HepG2 (cell line): ENCODE data around the gene SPATA25. TPM values are rescaled to one million over a fixed set of nuclear protein-coding genes. Genes with fewer than 3 reads are reported as not detected.

Source experiments
- ARNT ChIP-seq: fragments of 450-650 bp; IDR thresholded peaks from 2 replicates; pipeline ENCODE4 v1.6.1; 2017
- BORCS8-MEF2B ChIP-seq: sonication (generic); formaldehyde crosslinking; IDR thresholded peaks from 2 replicates; pipeline ENCODE4 v1.8.0; 2022; ENCODE audit warnings: mild to moderate bottlenecking, missing genetic modification reagents
- ELF1 ChIP-seq: sonication (generic); formaldehyde crosslinking; IDR thresholded peaks from 2 replicates; pipeline ENCODE4 v1.4.0; 2020; ENCODE audit warnings: missing genetic modification reagents
- ERF ChIP-seq: IDR thresholded peaks from 2 replicates; pipeline ENCODE4 v1.6.1; 2018; ENCODE audit warnings: missing biosample characterization, missing genetic modification reagents
- IKZF4 ChIP-seq: sonication (generic); formaldehyde crosslinking; IDR thresholded peaks from 2 replicates; pipeline ENCODE4 v1.5.1; 2020; ENCODE audit warnings: borderline replicate concordance, mild to moderate bottlenecking, low read depth, missing genetic modification reagents; ENCODE audit errors: not compliant biosample characterization
- KAT8 ChIP-seq: IDR thresholded peaks from 2 replicates; pipeline ENCODE4 v1.6.1; 2016; ENCODE audit warnings: missing genetic modification reagents, missing compliant biosample characterization
- MZF1 ChIP-seq: sonication (generic); formaldehyde crosslinking; IDR thresholded peaks from 2 replicates; pipeline ENCODE4 v1.8.1; 2023; ENCODE audit warnings: mild to moderate bottlenecking, missing genetic modification reagents, borderline replicate concordance
- POLR2G ChIP-seq: fragments of 200-400 bp; formaldehyde crosslinking; IDR thresholded peaks from 2 replicates; pipeline ENCODE4 v1.6.1; 2018; ENCODE audit warnings: mild to moderate bottlenecking, low read depth, low read length, moderate library complexity
- SMARCE1 ChIP-seq: fragments of 450-650 bp; IDR thresholded peaks from 2 replicates; pipeline ENCODE4 v1.6.1; 2017; ENCODE audit warnings: borderline replicate concordance
- TMF1 ChIP-seq: sonication (generic); formaldehyde crosslinking; IDR thresholded peaks from 2 replicates; pipeline ENCODE4 v1.8.1; 2022; ENCODE audit warnings: low read depth, missing genetic modification reagents
- WIZ ChIP-seq: sonication (generic); formaldehyde crosslinking; IDR thresholded peaks from 2 replicates; pipeline ENCODE4 v1.5.1; 2020; ENCODE audit warnings: mild to moderate bottlenecking, missing genetic modification reagents
- ZNF17 ChIP-seq: sonication (generic); formaldehyde crosslinking; IDR thresholded peaks from 2 replicates; pipeline ENCODE4 v1.5.0; 2020; ENCODE audit warnings: mild to moderate bottlenecking, missing genetic modification reagents
- ZNF256 ChIP-seq: sonication (generic); formaldehyde crosslinking; conservative IDR thresholded peaks from 2 replicates; pipeline ENCODE4 v1.4.0; 2020; ENCODE audit warnings: missing genetic modification reagents
- ZNF781 ChIP-seq: sonication (generic); formaldehyde crosslinking; IDR thresholded peaks from 2 replicates; pipeline ENCODE4 v1.5.1; 2020; ENCODE audit warnings: borderline replicate concordance, mild to moderate bottlenecking, missing genetic modification reagents; ENCODE audit errors: not compliant biosample characterization
- ZNF878 ChIP-seq: sonication (generic); formaldehyde crosslinking; IDR thresholded peaks from 2 replicates; pipeline ENCODE4 v1.8.1; 2023; ENCODE audit warnings: mild to moderate bottlenecking, missing genetic modification reagents, moderate library complexity
- polyA plus RNA-seq, 8 experiments: library from polyadenylated mRNA; depleted of rRNA in 3 of 8; stranded (reverse) in 7 of 8; unstranded in 1 of 8; fragments of >200 nt; fragmentation: Illumina TruSeq in 4 of 8; extraction: Trizol in 4 of 8; gene quantifications; 2 replicates each; pipeline versions ENCODE4 v1.2.1 to v1.2.3, GENCODE V29; 2011 to 2016; ENCODE audit warnings: low read depth in 4 of 8, missing spikeins in 1 of 8, mixed read lengths in 1 of 8; ENCODE audit not compliant: insufficient read depth in 1 of 8
- total RNA-seq, 5 experiments: library from RNA; depleted of rRNA; stranded (reverse); fragments of >200 nt; fragmentation: Illumina TruSeq; extraction: Trizol; gene quantifications; 2 replicates each; pipeline ENCODE4 v1.2.3, GENCODE V29; 2016; ENCODE audit warnings: low read depth in 1 of 5
- TF ChIP-seq, protein P1 (sequence below): sonication (generic); formaldehyde crosslinking; IDR thresholded peaks from 2 replicates; pipeline ENCODE4 v1.4.0; 2020; ENCODE audit warnings: missing genetic modification reagents
- TF ChIP-seq, protein P2 (sequence below): sonication (generic); formaldehyde crosslinking; IDR thresholded peaks from 2 replicates; pipeline ENCODE4 v1.5.1; 2020; ENCODE audit warnings: mild to moderate bottlenecking, missing genetic modification reagents, moderate library complexity
- TF ChIP-seq, protein P3 (sequence below): sonication (generic); formaldehyde crosslinking; IDR thresholded peaks from 2 replicates; pipeline ENCODE4 v1.8.0; 2022; ENCODE audit warnings: mild to moderate bottlenecking, missing genetic modification reagents, moderate library complexity
- TF ChIP-seq, protein P4 (sequence below): sonication (generic); formaldehyde crosslinking; conservative IDR thresholded peaks from 2 replicates; pipeline ENCODE4 v1.5.0; 2020; ENCODE audit warnings: missing genetic modification reagents

SPATA25 gene
- total and polyA plus RNA-seq, 2 of the 13 experiments (the other 11 are each of a cell fraction or from before 2014, with no cell fraction given): 4.8 to 7.6 TPM

DNA sequence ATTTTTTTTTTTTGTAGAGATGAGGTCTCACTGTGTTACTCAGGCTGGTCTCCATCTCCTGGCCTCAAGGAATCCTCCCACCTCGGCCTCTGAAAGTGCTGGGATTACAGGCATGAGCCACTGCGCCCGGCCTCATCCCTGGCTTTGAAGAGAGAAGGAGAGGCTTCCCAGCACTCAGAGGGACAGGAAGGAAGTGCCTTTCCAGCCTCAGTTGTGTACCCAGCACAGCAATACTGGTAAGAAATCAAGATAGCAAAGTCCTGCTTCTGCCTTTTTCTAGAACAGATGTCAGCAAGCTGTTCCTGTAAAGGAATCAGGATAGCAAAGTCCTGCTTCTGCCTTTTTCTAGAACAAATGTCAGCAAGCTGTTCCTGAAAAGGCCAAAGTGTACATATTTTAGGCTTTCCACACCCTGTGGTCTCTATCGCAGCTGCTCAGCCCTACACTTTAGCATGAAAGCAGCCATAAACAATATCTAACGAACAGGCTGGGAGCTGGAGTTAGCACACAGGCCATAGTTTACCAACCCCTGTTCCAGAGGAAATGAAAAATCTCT, 30.8 kb upstream of the SPATA25 start (continued):
- TF ChIP-seq MZF1 (CRISPR knock-in tag) (no peak), IKZF4 (CRISPR knock-in tag) (peak; percentile 30), ZNF781 (CRISPR knock-in tag) (peak; percentile 19), ZNF878 (CRISPR knock-in tag) (no peak), ELF1 (CRISPR knock-in tag) (peak; percentile 44; the same call in 1 of the 2 replicates), ZNF256 (CRISPR knock-in tag) (0 out of 2 replicates have a peak, but pooled peaks have one; percentile 43), ARNT (no peak), ERF (peak; percentile 17; the same call in 1 of the 2 replicates), ZNF17 (peak; percentile 88; the same call in 1 of the 2 replicates), WIZ (no peak), TMF1 (CRISPR knock-in tag) (no peak), SMARCE1 (no peak), KAT8 (0 out of 2 replicates have a peak, but pooled peaks have one; percentile 40), POLR2G (no peak), BORCS8-MEF2B (CRISPR knock-in tag) (no peak)
- TF ChIP-seq, protein P1, sequence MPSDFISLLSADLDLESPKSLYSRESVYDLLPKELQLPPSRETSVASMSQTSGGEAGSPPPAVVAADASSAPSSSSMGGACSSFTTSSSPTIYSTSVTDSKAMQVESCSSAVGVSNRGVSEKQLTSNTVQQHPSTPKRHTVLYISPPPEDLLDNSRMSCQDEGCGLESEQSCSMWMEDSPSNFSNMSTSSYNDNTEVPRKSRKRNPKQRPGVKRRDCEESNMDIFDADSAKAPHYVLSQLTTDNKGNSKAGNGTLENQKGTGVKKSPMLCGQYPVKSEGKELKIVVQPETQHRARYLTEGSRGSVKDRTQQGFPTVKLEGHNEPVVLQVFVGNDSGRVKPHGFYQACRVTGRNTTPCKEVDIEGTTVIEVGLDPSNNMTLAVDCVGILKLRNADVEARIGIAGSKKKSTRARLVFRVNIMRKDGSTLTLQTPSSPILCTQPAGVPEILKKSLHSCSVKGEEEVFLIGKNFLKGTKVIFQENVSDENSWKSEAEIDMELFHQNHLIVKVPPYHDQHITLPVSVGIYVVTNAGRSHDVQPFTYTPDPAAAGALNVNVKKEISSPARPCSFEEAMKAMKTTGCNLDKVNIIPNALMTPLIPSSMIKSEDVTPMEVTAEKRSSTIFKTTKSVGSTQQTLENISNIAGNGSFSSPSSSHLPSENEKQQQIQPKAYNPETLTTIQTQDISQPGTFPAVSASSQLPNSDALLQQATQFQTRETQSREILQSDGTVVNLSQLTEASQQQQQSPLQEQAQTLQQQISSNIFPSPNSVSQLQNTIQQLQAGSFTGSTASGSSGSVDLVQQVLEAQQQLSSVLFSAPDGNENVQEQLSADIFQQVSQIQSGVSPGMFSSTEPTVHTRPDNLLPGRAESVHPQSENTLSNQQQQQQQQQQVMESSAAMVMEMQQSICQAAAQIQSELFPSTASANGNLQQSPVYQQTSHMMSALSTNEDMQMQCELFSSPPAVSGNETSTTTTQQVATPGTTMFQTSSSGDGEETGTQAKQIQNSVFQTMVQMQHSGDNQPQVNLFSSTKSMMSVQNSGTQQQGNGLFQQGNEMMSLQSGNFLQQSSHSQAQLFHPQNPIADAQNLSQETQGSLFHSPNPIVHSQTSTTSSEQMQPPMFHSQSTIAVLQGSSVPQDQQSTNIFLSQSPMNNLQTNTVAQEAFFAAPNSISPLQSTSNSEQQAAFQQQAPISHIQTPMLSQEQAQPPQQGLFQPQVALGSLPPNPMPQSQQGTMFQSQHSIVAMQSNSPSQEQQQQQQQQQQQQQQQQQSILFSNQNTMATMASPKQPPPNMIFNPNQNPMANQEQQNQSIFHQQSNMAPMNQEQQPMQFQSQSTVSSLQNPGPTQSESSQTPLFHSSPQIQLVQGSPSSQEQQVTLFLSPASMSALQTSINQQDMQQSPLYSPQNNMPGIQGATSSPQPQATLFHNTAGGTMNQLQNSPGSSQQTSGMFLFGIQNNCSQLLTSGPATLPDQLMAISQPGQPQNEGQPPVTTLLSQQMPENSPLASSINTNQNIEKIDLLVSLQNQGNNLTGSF (CRISPR knock-in tag): 0 out of 2 replicates have a peak, but pooled peaks have one; percentile 55
- TF ChIP-seq, protein P2, sequence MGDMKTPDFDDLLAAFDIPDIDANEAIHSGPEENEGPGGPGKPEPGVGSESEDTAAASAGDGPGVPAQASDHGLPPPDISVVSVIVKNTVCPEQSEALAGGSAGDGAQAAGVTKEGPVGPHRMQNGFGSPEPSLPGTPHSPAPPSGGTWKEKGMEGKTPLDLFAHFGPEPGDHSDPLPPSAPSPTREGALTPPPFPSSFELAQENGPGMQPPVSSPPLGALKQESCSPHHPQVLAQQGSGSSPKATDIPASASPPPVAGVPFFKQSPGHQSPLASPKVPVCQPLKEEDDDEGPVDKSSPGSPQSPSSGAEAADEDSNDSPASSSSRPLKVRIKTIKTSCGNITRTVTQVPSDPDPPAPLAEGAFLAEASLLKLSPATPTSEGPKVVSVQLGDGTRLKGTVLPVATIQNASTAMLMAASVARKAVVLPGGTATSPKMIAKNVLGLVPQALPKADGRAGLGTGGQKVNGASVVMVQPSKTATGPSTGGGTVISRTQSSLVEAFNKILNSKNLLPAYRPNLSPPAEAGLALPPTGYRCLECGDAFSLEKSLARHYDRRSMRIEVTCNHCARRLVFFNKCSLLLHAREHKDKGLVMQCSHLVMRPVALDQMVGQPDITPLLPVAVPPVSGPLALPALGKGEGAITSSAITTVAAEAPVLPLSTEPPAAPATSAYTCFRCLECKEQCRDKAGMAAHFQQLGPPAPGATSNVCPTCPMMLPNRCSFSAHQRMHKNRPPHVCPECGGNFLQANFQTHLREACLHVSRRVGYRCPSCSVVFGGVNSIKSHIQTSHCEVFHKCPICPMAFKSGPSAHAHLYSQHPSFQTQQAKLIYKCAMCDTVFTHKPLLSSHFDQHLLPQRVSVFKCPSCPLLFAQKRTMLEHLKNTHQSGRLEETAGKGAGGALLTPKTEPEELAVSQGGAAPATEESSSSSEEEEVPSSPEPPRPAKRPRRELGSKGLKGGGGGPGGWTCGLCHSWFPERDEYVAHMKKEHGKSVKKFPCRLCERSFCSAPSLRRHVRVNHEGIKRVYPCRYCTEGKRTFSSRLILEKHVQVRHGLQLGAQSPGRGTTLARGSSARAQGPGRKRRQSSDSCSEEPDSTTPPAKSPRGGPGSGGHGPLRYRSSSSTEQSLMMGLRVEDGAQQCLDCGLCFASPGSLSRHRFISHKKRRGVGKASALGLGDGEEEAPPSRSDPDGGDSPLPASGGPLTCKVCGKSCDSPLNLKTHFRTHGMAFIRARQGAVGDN (CRISPR knock-in tag): peak; percentile 38; the same call in 1 of the 2 replicates
- TF ChIP-seq, protein P3, sequence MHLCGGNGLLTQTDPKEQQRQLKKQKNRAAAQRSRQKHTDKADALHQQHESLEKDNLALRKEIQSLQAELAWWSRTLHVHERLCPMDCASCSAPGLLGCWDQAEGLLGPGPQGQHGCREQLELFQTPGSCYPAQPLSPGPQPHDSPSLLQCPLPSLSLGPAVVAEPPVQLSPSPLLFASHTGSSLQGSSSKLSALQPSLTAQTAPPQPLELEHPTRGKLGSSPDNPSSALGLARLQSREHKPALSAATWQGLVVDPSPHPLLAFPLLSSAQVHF: no peak
- TF ChIP-seq, protein P4, sequence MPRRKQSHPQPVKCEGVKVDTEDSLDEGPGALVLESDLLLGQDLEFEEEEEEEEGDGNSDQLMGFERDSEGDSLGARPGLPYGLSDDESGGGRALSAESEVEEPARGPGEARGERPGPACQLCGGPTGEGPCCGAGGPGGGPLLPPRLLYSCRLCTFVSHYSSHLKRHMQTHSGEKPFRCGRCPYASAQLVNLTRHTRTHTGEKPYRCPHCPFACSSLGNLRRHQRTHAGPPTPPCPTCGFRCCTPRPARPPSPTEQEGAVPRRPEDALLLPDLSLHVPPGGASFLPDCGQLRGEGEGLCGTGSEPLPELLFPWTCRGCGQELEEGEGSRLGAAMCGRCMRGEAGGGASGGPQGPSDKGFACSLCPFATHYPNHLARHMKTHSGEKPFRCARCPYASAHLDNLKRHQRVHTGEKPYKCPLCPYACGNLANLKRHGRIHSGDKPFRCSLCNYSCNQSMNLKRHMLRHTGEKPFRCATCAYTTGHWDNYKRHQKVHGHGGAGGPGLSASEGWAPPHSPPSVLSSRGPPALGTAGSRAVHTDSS (CRISPR knock-in tag): 0 out of 2 replicates have a peak, but pooled peaks have one; percentile 9
